GM12878 (cell line): ENCODE measurements around the gene TSPEAR. TPM values are rescaled to one million over a fixed set of nuclear protein-coding genes. Genes with fewer than 3 reads are reported as not detected.

Experiments
- ATAC-seq: fragments of 200-7000 bp; cut with Tn5 transposase; 3 replicates; pipeline ENCODE4 v1.9.1; 2020; ENCODE audit warnings: mild to moderate bottlenecking, moderate library complexity
- BruUV-seq: library from RNA; stranded (reverse); fragments of 400-500 nt; replicated peaks from 2 replicates; lab custom pipeline; 2021; lab: Mats Ljungman, UMichigan
- CTCF ChIA-PET: fragments of 300-600 bp; sonication (Branson Sonifier 250); formaldehyde crosslinking; extraction: SDS; loops from one replicate; lab custom pipeline; 2021; ENCODE audit warnings: inconsistent platforms; lab: Yijun Ruan, JAX
- POLR2A ChIA-PET: fragments of 350-600 bp; formaldehyde crosslinking; extraction: SDS; loops from one replicate; lab custom pipeline; 2021; ENCODE audit warnings: inconsistent platforms; lab: Charles Lee
- RAD21 ChIA-PET: fragments of 300-600 bp; sonication (Branson Sonifier 250); formaldehyde crosslinking; loops from one replicate; lab custom pipeline; 2023; ENCODE audit warnings: antibody characterized with exemption; ENCODE audit not compliant: unreplicated experiment; lab: Charles Lee
- SMC1A ChIA-PET: fragments of 300-600 bp; sonication (Branson Sonifier 250); formaldehyde crosslinking; loops from one replicate; lab custom pipeline; 2023; ENCODE audit not compliant: unreplicated experiment, uncharacterized antibody; lab: Charles Lee
- DNase-seq: peaks from one replicate; pipeline ENCODE4 v3.0.0-alpha.2; 2011; ENCODE audit warnings: low read depth, low spot score
- FAIRE-seq: peaks from 3 replicates; lab custom pipeline; 2011; peaks lifted over from hg19 to GRCh38; lab: Jason Lieb, UNC
- H2AFZ ChIP-seq: 2 replicates; pipeline ENCODE4 v1.6.0; 2011; ENCODE audit warnings: low read depth, low read length, control low read depth; ENCODE audit not compliant: control insufficient read depth
- H3K27ac ChIP-seq: 2 replicates; pipeline ENCODE4 v1.5.1; 2011; ENCODE audit warnings: control low read depth; ENCODE audit not compliant: control insufficient read depth, insufficient read depth
- H3K27me3 ChIP-seq, 2 experiments: replicated peaks in 1 of 2; 2 replicates each; pipeline versions ENCODE4 v1.6.0 to v1.6.1; 2011; ENCODE audit warnings: low read length in 1 of 2; ENCODE audit not compliant: control insufficient read depth in 2 of 2, insufficient read depth in 2 of 2
- H3K36me3 ChIP-seq, 2 experiments: 2 replicates each; pipeline ENCODE4 v1.5.1; 2011; ENCODE audit warnings: low read length in 1 of 2; ENCODE audit not compliant: control insufficient read depth in 2 of 2, insufficient read depth in 2 of 2
- H3K4me1 ChIP-seq: 2 replicates; pipeline ENCODE4 v1.6.1; 2011; ENCODE audit warnings: mild to moderate bottlenecking, low read length, moderate library complexity, mixed read lengths; ENCODE audit not compliant: control insufficient read depth, insufficient read depth
- H3K4me2 ChIP-seq: 2 replicates; pipeline ENCODE4 v1.6.0; 2011; ENCODE audit warnings: control low read depth; ENCODE audit not compliant: control insufficient read depth, insufficient read depth
- H3K4me3 ChIP-seq: fragments of 200-600 bp; sonication (generic); 2 replicates; pipeline ENCODE4 v1.5.1; 2016
- H3K79me2 ChIP-seq: 2 replicates; pipeline ENCODE4 v1.6.0; 2011; ENCODE audit warnings: low read length; ENCODE audit not compliant: control insufficient read depth, insufficient read depth
- H3K9ac ChIP-seq: 2 replicates; pipeline ENCODE4 v1.8.0; 2011; ENCODE audit warnings: low read length, control low read depth, mixed read lengths; ENCODE audit not compliant: control insufficient read depth, insufficient read depth
- H3K9me3 ChIP-seq: replicated peaks from 3 replicates; pipeline ENCODE4 v1.5.1; 2011; ENCODE audit warnings: mild to moderate bottlenecking, low read length; ENCODE audit not compliant: control insufficient read depth, insufficient read depth
- H4K20me1 ChIP-seq: 2 replicates; pipeline ENCODE4 v1.6.0; 2011; ENCODE audit not compliant: control insufficient read depth, insufficient read depth
- BMI1 ChIP-seq: fragments of 450-650 bp; IDR thresholded peaks from 2 replicates; pipeline ENCODE4 v1.6.1; 2016; ENCODE audit warnings: mild to moderate bottlenecking, moderate library complexity, borderline replicate concordance
- EGR1 ChIP-seq, 2 experiments: IDR thresholded peaks; 1 replicate in 1 of 2; 2 replicates in 1 of 2; pipeline ENCODE4 v1.6.1; 2011 to 2012; ENCODE audit warnings: low read depth in 2 of 2, low read length in 2 of 2, borderline replicate concordance in 1 of 2, mild to moderate bottlenecking in 1 of 2, moderate library complexity in 1 of 2
- MEF2A ChIP-seq: IDR thresholded peaks from 2 replicates; pipeline ENCODE4 v1.6.1; 2011; ENCODE audit warnings: low read depth, mild to moderate bottlenecking, low read length, moderate library complexity; ENCODE audit not compliant: insufficient read depth
- MTA2 ChIP-seq: fragments of 450-650 bp; IDR thresholded peaks from 2 replicates; pipeline ENCODE4 v1.6.1; 2016; ENCODE audit warnings: low read depth, mild to moderate bottlenecking, moderate library complexity
- MXI1 ChIP-seq: fragments of 150-350 bp; IDR thresholded peaks from 2 replicates; pipeline ENCODE4 v1.6.1; 2011; ENCODE audit warnings: low read depth, mild to moderate bottlenecking, inconsistent platforms, low read length, improper control_type of control experiment
- RAD21 ChIP-seq: IDR thresholded peaks from 2 replicates; pipeline ENCODE4 v1.6.1; 2011; ENCODE audit warnings: mild to moderate bottlenecking, low read depth, low read length, moderate library complexity; ENCODE audit not compliant: insufficient read depth
- TCF3 ChIP-seq: IDR thresholded peaks from 2 replicates; pipeline ENCODE4 v1.6.1; 2012; ENCODE audit warnings: low read depth, mild to moderate bottlenecking, low read length, borderline replicate concordance; ENCODE audit not compliant: insufficient read depth
- WGBS: methylation state at CpG from one replicate; pipeline ENCODE4 v1.1.6; 2016; ENCODE audit warnings: low lambda C conversion rate; ENCODE audit not compliant: insufficient replicate concordance, insufficient coverage; ENCODE audit errors: missing lambda C conversion rate; 5-methylcytosine and 5-hydroxymethylcytosine counted together
- in situ Hi-C: fragments of 300-500 bp; cut with MboI; formaldehyde crosslinking; loops from 9 replicates; pipeline ENCODE4 v1.14.3; 2018; ENCODE audit warnings: mixed read lengths
- intact Hi-C: fragments of 100-400 bp; cut with micrococcal nuclease; formaldehyde crosslinking; loops from one replicate; pipeline ENCODE4 v1.14.2; 2022; ENCODE audit not compliant: unreplicated experiment
- polyA plus RNA-seq, 11 experiments: library from polyadenylated mRNA; depleted of rRNA in 4 of 11; unstranded in 6 of 11; stranded (reverse) in 5 of 11; fragments of >200 nt; fragmentation: Nextera tagmentation in 4 of 11; fragmentation: Illumina TruSeq in 1 of 11; extraction: Ambion mirVana in 4 of 11; extraction: Trizol in 1 of 11; gene quantifications; 1 replicate in 1 of 11; 2 replicates in 10 of 11; pipeline versions ENCODE4 v1.2.1 to v1.2.3, GENCODE V29; 2011 to 2016; ENCODE audit warnings: inconsistent platforms in 2 of 11, missing spikeins in 2 of 11, low read depth in 1 of 11
- total RNA-seq, 4 experiments: library from RNA; depleted of rRNA in 3 of 4; stranded (reverse); fragments of >200 nt in 3 of 4; fragmentation: Illumina TruSeq in 1 of 4; extraction: Trizol in 1 of 4; gene quantifications; 2 replicates each; pipeline versions ENCODE4 v1.2.1 to v1.2.3, GENCODE V29; 2013 to 2021
- TF ChIP-seq, protein P1 (sequence below): fragments of 450-650 bp; formaldehyde crosslinking; IDR thresholded peaks from 2 replicates; pipeline ENCODE4 v1.4.0; 2022; ENCODE audit warnings: mild to moderate bottlenecking, moderate library complexity
- TF ChIP-seq, protein P2 (sequence below): fragments of 450-650 bp; IDR thresholded peaks from 2 replicates; pipeline ENCODE4 v1.6.1; 2018; ENCODE audit warnings: borderline replicate concordance, mild to moderate bottlenecking; ENCODE audit not compliant: partially characterized antibody
- TF ChIP-seq, protein P3 (sequence below): IDR thresholded peaks from 2 replicates; pipeline ENCODE4 v1.6.1; 2012; ENCODE audit warnings: low read depth, low read length, improper control_type of control experiment
- TF ChIP-seq, protein P4 (sequence below): IDR thresholded peaks from 2 replicates; pipeline ENCODE4 v1.6.1; 2012; ENCODE audit warnings: mild to moderate bottlenecking, low read depth, low read length

TSPEAR gene
- total and polyA plus RNA-seq, 10 of the 15 experiments (the other 5 are each of a cell fraction or from before 2014, with no cell fraction given), result not detected

DNA sequence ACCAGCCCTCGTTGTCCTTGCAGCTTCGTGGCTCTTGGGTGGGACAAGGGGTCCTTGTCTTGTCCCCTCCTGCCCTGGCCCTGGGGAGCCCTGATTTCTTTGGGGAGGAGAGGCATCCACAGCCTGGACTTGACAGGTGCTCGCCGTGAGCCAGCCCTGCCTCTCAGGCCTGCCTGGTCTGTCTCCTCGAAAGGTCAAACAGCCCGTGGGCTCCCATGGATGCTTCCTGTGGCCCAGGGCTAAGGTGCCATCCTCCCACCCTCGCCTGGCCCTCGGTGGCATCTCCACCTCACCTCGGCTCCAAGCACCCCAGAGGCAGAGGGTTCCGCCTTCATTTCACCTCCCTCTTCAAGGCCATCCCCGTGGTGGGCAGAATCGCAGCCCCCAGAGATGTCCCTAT, 247.0 kb downstream of the TSPEAR start (continued):
- TF ChIP-seq, protein P1, sequence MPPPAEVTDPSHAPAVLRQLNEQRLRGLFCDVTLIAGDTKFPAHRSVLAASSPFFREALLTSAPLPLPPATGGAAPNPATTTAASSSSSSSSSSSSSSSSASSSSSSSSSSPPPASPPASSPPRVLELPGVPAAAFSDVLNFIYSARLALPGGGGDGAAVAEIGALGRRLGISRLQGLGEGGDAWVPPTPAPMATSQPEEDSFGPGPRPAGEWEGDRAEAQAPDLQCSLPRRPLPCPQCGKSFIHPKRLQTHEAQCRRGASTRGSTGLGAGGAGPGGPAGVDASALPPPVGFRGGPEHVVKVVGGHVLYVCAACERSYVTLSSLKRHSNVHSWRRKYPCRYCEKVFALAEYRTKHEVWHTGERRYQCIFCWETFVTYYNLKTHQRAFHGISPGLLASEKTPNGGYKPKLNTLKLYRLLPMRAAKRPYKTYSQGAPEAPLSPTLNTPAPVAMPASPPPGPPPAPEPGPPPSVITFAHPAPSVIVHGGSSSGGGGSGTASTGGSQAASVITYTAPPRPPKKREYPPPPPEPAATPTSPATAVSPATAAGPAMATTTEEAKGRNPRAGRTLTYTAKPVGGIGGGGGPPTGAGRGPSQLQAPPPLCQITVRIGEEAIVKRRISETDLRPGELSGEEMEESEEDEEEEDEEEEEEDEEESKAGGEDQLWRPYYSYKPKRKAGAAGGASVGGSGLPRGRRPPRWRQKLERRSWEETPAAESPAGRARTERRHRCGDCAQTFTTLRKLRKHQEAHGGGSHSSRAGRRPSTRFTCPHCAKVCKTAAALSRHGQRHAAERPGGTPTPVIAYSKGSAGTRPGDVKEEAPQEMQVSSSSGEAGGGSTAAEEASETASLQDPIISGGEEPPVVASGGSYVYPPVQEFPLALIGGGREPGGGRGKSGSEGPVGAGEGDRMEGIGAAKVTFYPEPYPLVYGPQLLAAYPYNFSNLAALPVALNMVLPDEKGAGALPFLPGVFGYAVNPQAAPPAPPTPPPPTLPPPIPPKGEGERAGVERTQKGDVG (CRISPR knock-in tag), result no peak
- TF ChIP-seq EGR1 (IDR thresholded peaks at IDR 0.05; ENCODE audit: borderline replicate concordance in 1 of 2, low read depth in 2 of 2, low read length in 2 of 2), result no peak

DNA sequence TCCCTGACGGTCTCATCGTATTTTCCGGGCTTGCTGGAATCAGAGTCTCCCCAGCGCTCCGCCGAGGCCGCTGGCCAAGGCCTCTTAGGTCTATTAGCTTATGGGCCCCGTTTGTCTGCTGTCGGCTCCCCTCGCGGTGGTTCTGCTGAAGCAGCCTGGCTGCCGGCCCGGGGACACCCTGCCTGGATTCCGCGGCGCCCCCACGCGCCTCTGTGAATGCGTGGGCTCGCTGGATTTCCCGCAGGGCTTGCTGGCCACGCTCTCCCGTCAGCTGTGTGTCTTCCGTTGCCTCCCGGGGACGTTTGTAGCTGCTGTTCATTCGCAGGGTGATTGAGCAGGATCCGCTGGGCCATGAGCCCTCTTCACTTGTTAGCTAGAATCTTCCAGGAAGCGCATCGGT, 247.6 kb downstream of the TSPEAR start:
- FAIRE-seq (no peak), ATAC-seq (no peak), DNase-seq (no peak)
- ChIA-PET POLR2A (no interaction called here), SMC1A (no interaction called here), RAD21 (no interaction called here), CTCF (no interaction called here)
- no TSS peak for BruUV-seq
- Histone ChIP-seq H3K4me2 (no peak overlapping the region), H3K9ac (no peak overlapping the region), H2AFZ (no peak overlapping the region), H4K20me1 (no peaks in the 10 kb centered on the region), H3K9me3 (no peaks in the 10 kb centered on the region), H3K4me1 (no peaks in the 10 kb centered on the region), H3K4me3 (no peak overlapping the region), H3K79me2 (no peaks in the 10 kb centered on the region), H3K27me3 (no peaks in the 10 kb centered on the region), H3K27ac (no peak overlapping the region), H3K36me3 (no peaks in the 10 kb centered on the region)
- in situ Hi-C loops, result no loop called here
- intact Hi-C loops, result no loop called here
- WGBS, result 62% methylated on average over 30 of the region's 30 CpGs
- TF ChIP-seq, protein P2, sequence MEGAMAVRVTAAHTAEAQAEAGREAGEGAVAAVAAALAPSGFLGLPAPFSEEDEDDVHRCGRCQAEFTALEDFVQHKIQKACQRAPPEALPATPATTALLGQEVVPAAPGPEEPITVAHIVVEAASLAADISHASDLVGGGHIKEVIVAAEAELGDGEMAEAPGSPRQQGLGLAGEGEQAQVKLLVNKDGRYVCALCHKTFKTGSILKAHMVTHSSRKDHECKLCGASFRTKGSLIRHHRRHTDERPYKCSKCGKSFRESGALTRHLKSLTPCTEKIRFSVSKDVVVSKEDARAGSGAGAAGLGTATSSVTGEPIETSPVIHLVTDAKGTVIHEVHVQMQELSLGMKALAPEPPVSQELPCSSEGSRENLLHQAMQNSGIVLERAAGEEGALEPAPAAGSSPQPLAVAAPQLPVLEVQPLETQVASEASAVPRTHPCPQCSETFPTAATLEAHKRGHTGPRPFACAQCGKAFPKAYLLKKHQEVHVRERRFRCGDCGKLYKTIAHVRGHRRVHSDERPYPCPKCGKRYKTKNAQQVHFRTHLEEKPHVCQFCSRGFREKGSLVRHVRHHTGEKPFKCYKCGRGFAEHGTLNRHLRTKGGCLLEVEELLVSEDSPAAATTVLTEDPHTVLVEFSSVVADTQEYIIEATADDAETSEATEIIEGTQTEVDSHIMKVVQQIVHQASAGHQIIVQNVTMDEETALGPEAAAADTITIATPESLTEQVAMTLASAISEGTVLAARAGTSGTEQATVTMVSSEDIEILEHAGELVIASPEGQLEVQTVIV, result no peak
- no peak for TF ChIP-seq MEF2A
- TF ChIP-seq, protein P3, sequence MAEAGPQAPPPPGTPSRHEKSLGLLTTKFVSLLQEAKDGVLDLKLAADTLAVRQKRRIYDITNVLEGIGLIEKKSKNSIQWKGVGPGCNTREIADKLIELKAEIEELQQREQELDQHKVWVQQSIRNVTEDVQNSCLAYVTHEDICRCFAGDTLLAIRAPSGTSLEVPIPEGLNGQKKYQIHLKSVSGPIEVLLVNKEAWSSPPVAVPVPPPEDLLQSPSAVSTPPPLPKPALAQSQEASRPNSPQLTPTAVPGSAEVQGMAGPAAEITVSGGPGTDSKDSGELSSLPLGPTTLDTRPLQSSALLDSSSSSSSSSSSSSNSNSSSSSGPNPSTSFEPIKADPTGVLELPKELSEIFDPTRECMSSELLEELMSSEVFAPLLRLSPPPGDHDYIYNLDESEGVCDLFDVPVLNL, result no peak
- no peak for TF ChIP-seq RAD21
- no peak for TF ChIP-seq BMI1
- no peak for TF ChIP-seq MTA2
- TF ChIP-seq TCF3, result no peak
- no peak for TF ChIP-seq MXI1
- TF ChIP-seq, protein P4, sequence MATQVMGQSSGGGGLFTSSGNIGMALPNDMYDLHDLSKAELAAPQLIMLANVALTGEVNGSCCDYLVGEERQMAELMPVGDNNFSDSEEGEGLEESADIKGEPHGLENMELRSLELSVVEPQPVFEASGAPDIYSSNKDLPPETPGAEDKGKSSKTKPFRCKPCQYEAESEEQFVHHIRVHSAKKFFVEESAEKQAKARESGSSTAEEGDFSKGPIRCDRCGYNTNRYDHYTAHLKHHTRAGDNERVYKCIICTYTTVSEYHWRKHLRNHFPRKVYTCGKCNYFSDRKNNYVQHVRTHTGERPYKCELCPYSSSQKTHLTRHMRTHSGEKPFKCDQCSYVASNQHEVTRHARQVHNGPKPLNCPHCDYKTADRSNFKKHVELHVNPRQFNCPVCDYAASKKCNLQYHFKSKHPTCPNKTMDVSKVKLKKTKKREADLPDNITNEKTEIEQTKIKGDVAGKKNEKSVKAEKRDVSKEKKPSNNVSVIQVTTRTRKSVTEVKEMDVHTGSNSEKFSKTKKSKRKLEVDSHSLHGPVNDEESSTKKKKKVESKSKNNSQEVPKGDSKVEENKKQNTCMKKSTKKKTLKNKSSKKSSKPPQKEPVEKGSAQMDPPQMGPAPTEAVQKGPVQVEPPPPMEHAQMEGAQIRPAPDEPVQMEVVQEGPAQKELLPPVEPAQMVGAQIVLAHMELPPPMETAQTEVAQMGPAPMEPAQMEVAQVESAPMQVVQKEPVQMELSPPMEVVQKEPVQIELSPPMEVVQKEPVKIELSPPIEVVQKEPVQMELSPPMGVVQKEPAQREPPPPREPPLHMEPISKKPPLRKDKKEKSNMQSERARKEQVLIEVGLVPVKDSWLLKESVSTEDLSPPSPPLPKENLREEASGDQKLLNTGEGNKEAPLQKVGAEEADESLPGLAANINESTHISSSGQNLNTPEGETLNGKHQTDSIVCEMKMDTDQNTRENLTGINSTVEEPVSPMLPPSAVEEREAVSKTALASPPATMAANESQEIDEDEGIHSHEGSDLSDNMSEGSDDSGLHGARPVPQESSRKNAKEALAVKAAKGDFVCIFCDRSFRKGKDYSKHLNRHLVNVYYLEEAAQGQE, result no peak
